ENCODE measurements around the gene RARRES1.

DNA sequence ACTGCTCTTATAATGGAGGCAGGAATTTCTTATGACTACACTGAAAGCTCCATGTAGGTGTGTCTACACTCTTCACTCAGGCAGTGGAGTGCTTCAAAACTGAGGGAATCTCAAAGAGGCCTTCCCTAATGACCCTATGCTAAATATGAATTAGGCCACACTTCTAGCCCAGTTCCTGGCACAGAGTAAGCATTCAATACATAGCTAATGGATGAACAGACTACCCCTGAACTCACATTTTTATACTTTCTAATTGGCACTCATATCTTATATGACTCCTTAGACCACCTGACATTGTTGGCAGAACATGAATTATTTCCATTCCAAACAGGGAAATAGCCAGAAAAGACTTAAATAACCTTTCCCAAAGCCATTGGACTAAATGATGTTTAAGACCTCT lies 3.4 kb downstream of the RARRES1 start:
- TF ChIP-seq EZH2 (IDR thresholded peaks at IDR 0.05; ENCODE audit: borderline replicate concordance), result no peak
- TF ChIP-seq, protein P1, sequence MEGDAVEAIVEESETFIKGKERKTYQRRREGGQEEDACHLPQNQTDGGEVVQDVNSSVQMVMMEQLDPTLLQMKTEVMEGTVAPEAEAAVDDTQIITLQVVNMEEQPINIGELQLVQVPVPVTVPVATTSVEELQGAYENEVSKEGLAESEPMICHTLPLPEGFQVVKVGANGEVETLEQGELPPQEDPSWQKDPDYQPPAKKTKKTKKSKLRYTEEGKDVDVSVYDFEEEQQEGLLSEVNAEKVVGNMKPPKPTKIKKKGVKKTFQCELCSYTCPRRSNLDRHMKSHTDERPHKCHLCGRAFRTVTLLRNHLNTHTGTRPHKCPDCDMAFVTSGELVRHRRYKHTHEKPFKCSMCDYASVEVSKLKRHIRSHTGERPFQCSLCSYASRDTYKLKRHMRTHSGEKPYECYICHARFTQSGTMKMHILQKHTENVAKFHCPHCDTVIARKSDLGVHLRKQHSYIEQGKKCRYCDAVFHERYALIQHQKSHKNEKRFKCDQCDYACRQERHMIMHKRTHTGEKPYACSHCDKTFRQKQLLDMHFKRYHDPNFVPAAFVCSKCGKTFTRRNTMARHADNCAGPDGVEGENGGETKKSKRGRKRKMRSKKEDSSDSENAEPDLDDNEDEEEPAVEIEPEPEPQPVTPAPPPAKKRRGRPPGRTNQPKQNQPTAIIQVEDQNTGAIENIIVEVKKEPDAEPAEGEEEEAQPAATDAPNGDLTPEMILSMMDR (IDR thresholded peaks at IDR 0.05; ENCODE audit: poor library complexity), result no peak

Data from hepatocyte (in vitro differentiated cells).